HL-60 (cell line): Measurements from ENCODE around the gene PDHX.
A peak's percentile ranks its signal among the peaks of the same experiment; 100 is the strongest.

ENCODE experiments used
- GABPA ChIP-seq: IDR thresholded peaks from 2 replicates; pipeline ENCODE4 v1.6.1; 2012; ENCODE audit warnings: low read depth
- POLR2AphosphoS5 ChIP-seq: IDR thresholded peaks from 2 replicates; pipeline ENCODE4 v1.6.1; 2012; ENCODE audit warnings: low read depth
- SPI1 ChIP-seq: IDR thresholded peaks from 2 replicates; pipeline ENCODE4 v1.6.1; 2012; ENCODE audit warnings: low read depth, mild to moderate bottlenecking, borderline replicate concordance
- TF ChIP-seq, protein P1 (sequence below): IDR thresholded peaks from one replicate; pipeline ENCODE4 v1.5.1; 2011; ENCODE audit warnings: low read length, control low read depth, inconsistent platforms; ENCODE audit not compliant: insufficient read depth
- TF ChIP-seq, protein P2 (sequence below): IDR thresholded peaks from 2 replicates; pipeline ENCODE4 v1.6.1; 2012; ENCODE audit warnings: low read depth; ENCODE audit not compliant: insufficient replicate concordance

DNA sequence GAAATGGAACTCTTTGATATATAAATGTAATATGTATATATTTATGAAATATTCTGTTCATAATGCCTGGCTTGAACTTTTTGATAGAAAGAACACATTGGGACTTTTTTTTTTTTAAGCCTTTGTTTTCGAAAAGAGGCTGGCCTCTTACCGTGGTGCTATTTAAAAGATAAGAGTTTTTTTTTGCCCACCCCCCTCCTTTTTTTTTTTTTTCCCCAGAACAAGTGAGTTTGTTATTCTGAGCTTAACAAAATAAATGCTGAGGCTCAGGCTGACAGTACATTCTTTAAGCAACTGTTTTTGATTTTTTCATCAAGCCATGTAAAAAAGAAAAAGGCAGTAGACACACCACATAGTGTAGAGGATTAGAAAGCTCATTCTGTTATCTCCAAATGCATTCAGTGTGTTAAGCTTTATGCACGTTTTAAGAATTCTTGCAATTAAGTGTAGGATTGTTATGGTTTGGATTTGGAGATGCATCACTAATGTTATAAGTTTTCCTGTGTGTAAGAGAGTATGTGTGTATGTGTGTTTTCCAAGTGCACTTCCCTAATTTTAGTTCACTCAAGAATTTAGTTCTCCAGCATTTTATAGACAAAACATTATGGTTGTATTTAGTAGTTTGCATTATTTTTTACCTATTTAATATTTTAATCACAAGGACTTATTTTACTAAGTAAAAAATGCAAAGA lies 12.0 kb downstream of the PDHX start:
- TF ChIP-seq, protein P1, sequence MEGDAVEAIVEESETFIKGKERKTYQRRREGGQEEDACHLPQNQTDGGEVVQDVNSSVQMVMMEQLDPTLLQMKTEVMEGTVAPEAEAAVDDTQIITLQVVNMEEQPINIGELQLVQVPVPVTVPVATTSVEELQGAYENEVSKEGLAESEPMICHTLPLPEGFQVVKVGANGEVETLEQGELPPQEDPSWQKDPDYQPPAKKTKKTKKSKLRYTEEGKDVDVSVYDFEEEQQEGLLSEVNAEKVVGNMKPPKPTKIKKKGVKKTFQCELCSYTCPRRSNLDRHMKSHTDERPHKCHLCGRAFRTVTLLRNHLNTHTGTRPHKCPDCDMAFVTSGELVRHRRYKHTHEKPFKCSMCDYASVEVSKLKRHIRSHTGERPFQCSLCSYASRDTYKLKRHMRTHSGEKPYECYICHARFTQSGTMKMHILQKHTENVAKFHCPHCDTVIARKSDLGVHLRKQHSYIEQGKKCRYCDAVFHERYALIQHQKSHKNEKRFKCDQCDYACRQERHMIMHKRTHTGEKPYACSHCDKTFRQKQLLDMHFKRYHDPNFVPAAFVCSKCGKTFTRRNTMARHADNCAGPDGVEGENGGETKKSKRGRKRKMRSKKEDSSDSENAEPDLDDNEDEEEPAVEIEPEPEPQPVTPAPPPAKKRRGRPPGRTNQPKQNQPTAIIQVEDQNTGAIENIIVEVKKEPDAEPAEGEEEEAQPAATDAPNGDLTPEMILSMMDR: no peak
- TF ChIP-seq GABPA (no peak), POLR2AphosphoS5 (no peak), SPI1 (peak; percentile 73)
- TF ChIP-seq, protein P2, sequence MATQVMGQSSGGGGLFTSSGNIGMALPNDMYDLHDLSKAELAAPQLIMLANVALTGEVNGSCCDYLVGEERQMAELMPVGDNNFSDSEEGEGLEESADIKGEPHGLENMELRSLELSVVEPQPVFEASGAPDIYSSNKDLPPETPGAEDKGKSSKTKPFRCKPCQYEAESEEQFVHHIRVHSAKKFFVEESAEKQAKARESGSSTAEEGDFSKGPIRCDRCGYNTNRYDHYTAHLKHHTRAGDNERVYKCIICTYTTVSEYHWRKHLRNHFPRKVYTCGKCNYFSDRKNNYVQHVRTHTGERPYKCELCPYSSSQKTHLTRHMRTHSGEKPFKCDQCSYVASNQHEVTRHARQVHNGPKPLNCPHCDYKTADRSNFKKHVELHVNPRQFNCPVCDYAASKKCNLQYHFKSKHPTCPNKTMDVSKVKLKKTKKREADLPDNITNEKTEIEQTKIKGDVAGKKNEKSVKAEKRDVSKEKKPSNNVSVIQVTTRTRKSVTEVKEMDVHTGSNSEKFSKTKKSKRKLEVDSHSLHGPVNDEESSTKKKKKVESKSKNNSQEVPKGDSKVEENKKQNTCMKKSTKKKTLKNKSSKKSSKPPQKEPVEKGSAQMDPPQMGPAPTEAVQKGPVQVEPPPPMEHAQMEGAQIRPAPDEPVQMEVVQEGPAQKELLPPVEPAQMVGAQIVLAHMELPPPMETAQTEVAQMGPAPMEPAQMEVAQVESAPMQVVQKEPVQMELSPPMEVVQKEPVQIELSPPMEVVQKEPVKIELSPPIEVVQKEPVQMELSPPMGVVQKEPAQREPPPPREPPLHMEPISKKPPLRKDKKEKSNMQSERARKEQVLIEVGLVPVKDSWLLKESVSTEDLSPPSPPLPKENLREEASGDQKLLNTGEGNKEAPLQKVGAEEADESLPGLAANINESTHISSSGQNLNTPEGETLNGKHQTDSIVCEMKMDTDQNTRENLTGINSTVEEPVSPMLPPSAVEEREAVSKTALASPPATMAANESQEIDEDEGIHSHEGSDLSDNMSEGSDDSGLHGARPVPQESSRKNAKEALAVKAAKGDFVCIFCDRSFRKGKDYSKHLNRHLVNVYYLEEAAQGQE: no peak
